C4-2B (cell line): ENCODE results near the gene EVC.

ENCODE experiments used
- CTCF ChIP-seq: fragments of 450-650 bp; conservative IDR thresholded peaks from 2 replicates; pipeline ENCODE4 v1.5.1; 2017; ENCODE audit warnings: mild to moderate bottlenecking
- ZFX ChIP-seq: fragments of 450-650 bp; IDR thresholded peaks from 2 replicates; pipeline ENCODE4 v1.6.1; 2017

GRCh38 chr4:5722328-5722727, 11.3 kb downstream of the EVC start:
- no peak for TF ChIP-seq CTCF
- no peak for TF ChIP-seq ZFX
